ENCODE measurements around the gene KIDINS220. TPM values are rescaled to one million over a fixed set of nuclear protein-coding genes. Genes with fewer than 3 reads are reported as not detected.

KIDINS220 gene
- total RNA-seq, 1 donor from 2014 or later = 26.9 TPM

GRCh38 chr2:8779795-8780671, 57.4 kb downstream of the KIDINS220 start:
- Mint-ChIP-seq H3K27ac (no peak overlapping the region), H3K4me3 (no peak overlapping the region), H3K4me1 (no peaks in the 10 kb centered on the region), H3K27me3 (no peaks in the 10 kb centered on the region), H3K36me3 (ENCODE audit: low read depth) (peaks cover 74% of the 10 kb centered on the region), H3K9me3 (no peaks in the 10 kb centered on the region)
- ATAC-seq (ENCODE audit: low read depth) (no peak), DNase-seq (no peak)
- intact Hi-C loops (cut with micrococcal nuclease) = no loop called here
- no peak for TF ChIP-seq CTCF (IDR thresholded peaks at IDR 0.05)
- CTCF ChIA-PET = no interaction called here
- POLR2A ChIA-PET = no interaction called here

DNA sequence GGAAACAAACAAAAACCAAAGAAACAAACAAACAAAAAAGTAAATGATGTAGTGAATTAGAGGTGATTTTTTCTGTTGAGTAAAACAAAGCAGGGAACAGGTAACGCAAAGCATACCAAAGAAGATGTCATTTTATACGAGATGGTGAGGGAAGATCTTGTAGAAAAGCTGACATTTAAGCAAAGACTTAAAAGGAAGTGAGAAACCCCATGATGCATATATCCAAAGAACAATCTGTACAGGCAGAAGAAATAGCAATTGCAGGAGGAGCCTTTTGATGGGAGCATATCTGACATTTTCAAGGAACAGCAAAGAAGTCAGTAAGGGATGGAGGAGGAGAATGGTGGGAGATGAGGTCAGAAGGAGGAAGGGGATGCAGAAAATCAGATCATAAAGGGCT, 63.0 kb downstream of the KIDINS220 start:
- no peak overlapping the region for H3K27ac Mint-ChIP-seq
- no peaks in the 10 kb centered on the region for H3K9me3 Mint-ChIP-seq
- ChIA-PET POLR2A (no interaction called here), CTCF (no interaction called here)
- H3K4me3 Mint-ChIP-seq = no peak overlapping the region
- H3K4me1 Mint-ChIP-seq = no peaks in the 10 kb centered on the region
- DNase-seq (no peak), ATAC-seq (ENCODE audit: low read depth) (no peak)
- H3K27me3 Mint-ChIP-seq = no peaks in the 10 kb centered on the region
- no peak for TF ChIP-seq CTCF (IDR thresholded peaks at IDR 0.05)
- H3K36me3 Mint-ChIP-seq (ENCODE audit: low read depth) = peaks cover 67% of the 10 kb centered on the region
- intact Hi-C loops (cut with micrococcal nuclease) = no loop called here

DNA sequence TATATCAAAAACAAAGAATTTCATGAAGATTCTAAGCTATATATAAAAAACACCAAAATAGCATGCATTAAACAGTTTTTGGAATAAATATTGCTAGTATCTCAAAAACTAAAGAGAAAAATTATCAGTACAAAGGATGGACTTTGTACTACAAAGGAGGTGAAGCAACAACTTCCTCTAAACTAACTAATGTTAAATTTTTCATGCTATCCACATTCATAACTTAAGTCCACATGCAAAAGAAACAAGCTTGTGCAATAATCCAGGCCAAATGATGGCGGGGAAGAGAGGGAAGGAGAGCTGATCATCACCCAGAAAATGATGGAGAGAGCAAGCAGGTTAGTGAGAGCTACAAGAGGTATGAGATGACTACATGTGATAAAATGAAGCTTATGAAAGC, 70.1 kb downstream of the KIDINS220 start:
- CTCF ChIA-PET = no interaction called here
- intact Hi-C loops (cut with micrococcal nuclease) = no loop called here
- Mint-ChIP-seq H3K27me3 (no peaks in the 10 kb centered on the region), H3K36me3 (ENCODE audit: low read depth) (peaks cover 68% of the 10 kb centered on the region), H3K27ac (no peak overlapping the region), H3K9me3 (no peaks in the 10 kb centered on the region), H3K4me3 (no peak overlapping the region), H3K4me1 (no peaks in the 10 kb centered on the region)
- ATAC-seq (ENCODE audit: low read depth) (no peak), DNase-seq (no peak)
- TF ChIP-seq CTCF (IDR thresholded peaks at IDR 0.05) = no peak
- POLR2A ChIA-PET = no interaction called here

DNA sequence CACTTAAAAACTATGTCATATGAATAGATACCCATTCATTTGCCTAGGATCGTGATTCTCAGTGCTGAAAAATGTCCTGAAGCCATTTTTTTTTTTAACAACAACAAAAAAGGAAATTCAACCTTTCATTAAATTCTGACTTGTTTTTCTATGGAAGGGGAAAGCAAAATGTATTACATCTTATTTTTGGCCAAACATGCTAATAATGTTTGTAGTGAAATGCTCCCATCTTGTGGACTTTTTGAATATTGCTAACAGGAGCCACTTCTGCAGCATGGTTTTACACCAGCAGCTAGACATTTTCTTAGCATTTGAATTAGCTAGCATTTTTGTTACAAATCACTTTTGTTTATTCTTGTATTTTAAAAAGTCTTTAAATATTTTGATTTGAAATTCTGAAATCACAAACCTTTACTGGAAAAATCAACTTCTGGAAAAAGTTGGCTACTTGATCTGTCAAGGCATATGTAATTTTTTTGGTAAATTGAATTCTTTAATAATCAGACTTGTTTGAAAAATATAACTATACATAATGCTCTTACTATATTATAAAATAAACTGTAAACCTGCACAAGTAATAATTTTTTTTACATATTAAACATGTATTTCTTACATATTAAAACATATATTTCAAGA, 75.8 kb downstream of the KIDINS220 start:
- H3K36me3 Mint-ChIP-seq (ENCODE audit: low read depth) = peaks cover 68% of the 10 kb centered on the region
- intact Hi-C loops (cut with micrococcal nuclease) = loop anchor here (1.0 to 5.0 kb wide), 2 partner anchors 1559 to 1664 kb away; no protein-coding TSS in a partner anchor

More for the DNA sequence above, 75.8 kb downstream of the KIDINS220 start:
- Mint-ChIP-seq H3K9me3 (peaks cover 6% of the 10 kb centered on the region), H3K4me1 (no peaks in the 10 kb centered on the region), H3K4me3 (no peak overlapping the region), H3K27me3 (no peaks in the 10 kb centered on the region), H3K27ac (no peak overlapping the region)
- POLR2A ChIA-PET = interaction anchor here (0.5 kb wide), 1 partner anchor 753 kb away, joined by 5 read pairs; no protein-coding TSS in a partner anchor
- no peak for DNase-seq
- CTCF ChIA-PET = no interaction called here
- TF ChIP-seq CTCF (IDR thresholded peaks at IDR 0.05) = no peak
- no peak for ATAC-seq (ENCODE audit: low read depth)
